A673 (cell line): ENCODE results near the gene HVCN1. TPM values are rescaled to one million over a fixed set of nuclear protein-coding genes. Genes with fewer than 3 reads are reported as not detected.

ENCODE experiments used
- BruUV-seq: library from RNA; stranded (reverse); fragments of 400-500 nt; replicated peaks from 2 replicates; lab custom pipeline; 2021; lab: Mats Ljungman, UMichigan
- CTCF ChIA-PET: fragments of 300-600 bp; sonication (Branson Sonifier 250); formaldehyde crosslinking; loops from one replicate; lab custom pipeline; 2022; ENCODE audit warnings: antibody characterized with exemption; lab: Charles Lee
- POLR2A ChIA-PET: fragments of 300-600 bp; sonication (Branson Sonifier 250); formaldehyde crosslinking; loops from one replicate; lab custom pipeline; 2022; ENCODE audit warnings: antibody characterized with exemption; ENCODE audit not compliant: low non-redundant PET; lab: Charles Lee
- DNase-seq: peaks from one replicate; pipeline ENCODE4 v3.0.0-alpha.2; 2015; ENCODE audit warnings: low spot score
- H3K27ac ChIP-seq: fragments of 200-600 bp; sonication (generic); 2 replicates; pipeline ENCODE4 v1.5.1; 2016; ENCODE audit warnings: mixed run types, low read depth, mild to moderate bottlenecking, mixed read lengths, antibody characterized with exemption, low read length; ENCODE audit not compliant: poor library complexity, severe bottlenecking
- H3K27me3 ChIP-seq: fragments of 200-600 bp; sonication (generic); replicated peaks from 2 replicates; pipeline ENCODE4 v1.6.1; 2017; ENCODE audit warnings: mixed run types, low read depth, mild to moderate bottlenecking, mixed read lengths, antibody characterized with exemption, low read length; ENCODE audit not compliant: insufficient read depth, poor library complexity
- H3K36me3 ChIP-seq: fragments of 200-600 bp; sonication (generic); 2 replicates; pipeline ENCODE4 v1.6.1; 2016; ENCODE audit warnings: mixed run types, mild to moderate bottlenecking, mixed read lengths, antibody characterized with exemption, low read length; ENCODE audit not compliant: insufficient read depth, poor library complexity, severe bottlenecking
- H3K4me1 ChIP-seq: fragments of 200-600 bp; sonication (generic); 2 replicates; pipeline ENCODE4 v1.6.1; 2017; ENCODE audit warnings: mixed run types, mild to moderate bottlenecking, mixed read lengths, antibody characterized with exemption, low read length; ENCODE audit not compliant: insufficient read depth, poor library complexity, severe bottlenecking
- H3K4me3 ChIP-seq: fragments of 200-600 bp; sonication (generic); 2 replicates; pipeline ENCODE4 v1.5.1; 2016; ENCODE audit warnings: low read depth, mixed run types, mild to moderate bottlenecking, mixed read lengths, low read length; ENCODE audit not compliant: poor library complexity, severe bottlenecking
- H3K9me3 ChIP-seq: fragments of 200-600 bp; sonication (generic); 2 replicates; pipeline ENCODE4 v1.6.1; 2016; ENCODE audit warnings: mixed run types, low read depth, mild to moderate bottlenecking, mixed read lengths, antibody characterized with exemption, low read length; ENCODE audit not compliant: poor library complexity, severe bottlenecking
- CTCF ChIP-seq: fragments of 300-800, 200-600 bp; sonication (generic); conservative IDR thresholded peaks from 2 replicates; pipeline ENCODE4 v1.5.1; 2017; ENCODE audit warnings: low read depth, mild to moderate bottlenecking, antibody characterized with exemption, low read length, moderate library complexity, mixed read lengths
- EZH2 ChIP-seq: fragments of 200-600 bp; sonication (generic); IDR thresholded peaks from 2 replicates; pipeline ENCODE4 v1.6.1; 2017; ENCODE audit warnings: borderline replicate concordance, low read depth, mild to moderate bottlenecking, mixed read lengths, antibody characterized with exemption, low read length; ENCODE audit not compliant: poor library complexity, severe bottlenecking
- intact Hi-C: fragments of 100-400 bp; cut with micrococcal nuclease; formaldehyde crosslinking; loops from one replicate; pipeline ENCODE4 v1.10.0; 2022; ENCODE audit not compliant: unreplicated experiment
- total RNA-seq: library from RNA; stranded (reverse); gene quantifications from 2 replicates; pipeline ENCODE4 v1.2.3, GENCODE V29; 2021

Gene HVCN1
- total RNA-seq, 1 experiment from 2014 or later, result 1.1 TPM

GRCh38 chr12:110599334-110599733 is 89.6 kb downstream of the HVCN1 start:
- no peaks in the 10 kb centered on the region for H3K27me3 ChIP-seq
- ChIA-PET POLR2A (no interaction called here), CTCF (interaction anchor here (0.6 to 3.5 kb wide), 5 partner anchors 9 to 239 kb away, joined by 3 to 21 read pairs (median 6); partner anchors contain the start of gene ARPC3)
- no peaks in the 10 kb centered on the region for H3K4me1 ChIP-seq
- no peak for TF ChIP-seq CTCF
- no peak for TF ChIP-seq EZH2
- intact Hi-C loops, result no loop called here
- DNase-seq, result no peak
- H3K9me3 ChIP-seq, result no peaks in the 10 kb centered on the region
- no peaks in the 10 kb centered on the region for H3K36me3 ChIP-seq
- no TSS peak for BruUV-seq
- H3K27ac ChIP-seq, result no peak overlapping the region
- H3K4me3 ChIP-seq, result no peak overlapping the region

Other genes starting within 250 kb of the HVCN1 start
- 234 and 235 TPM in 2 replicates for gene ARPC3, start 238.8 kb downstream of the HVCN1 start, total RNA-seq
- 51.4 and 52.7 TPM in 2 replicates for gene GPN3, start 220.9 kb downstream of the HVCN1 start, total RNA-seq
- 14.0 and 17.5 TPM in 2 replicates for gene FAM216A, start 220.3 kb downstream of the HVCN1 start, total RNA-seq
- gene VPS29, start 187.0 kb downstream of the HVCN1 start, total RNA-seq, result 147 and 150 TPM in 2 replicates
- gene RAD9B, start 186.8 kb downstream of the HVCN1 start, total RNA-seq, result 0.28 TPM in 1 of 2 replicates, not detected in the other
- gene PPTC7, start 105.8 kb downstream of the HVCN1 start, total RNA-seq, result 27.5 and 30.9 TPM in 2 replicates
- 38.8 TPM in 2 replicates for gene TCTN1, start 75.0 kb downstream of the HVCN1 start, total RNA-seq
- 268 and 274 TPM in 2 replicates for gene PPP1CC, start 53.8 kb upstream of the HVCN1 start, total RNA-seq
- gene CCDC63, start 157.9 kb upstream of the HVCN1 start, total RNA-seq, result 0.24 TPM in 1 of 2 replicates, not detected in the other
- not detected in 2 replicates for gene MYL2, start 231.5 kb upstream of the HVCN1 start, total RNA-seq